ENCODE measurements around the gene LPCAT4. TPM values are rescaled to one million over a fixed set of nuclear protein-coding genes. Genes with fewer than 3 reads are reported as not detected.
A peak's percentile ranks its signal among the peaks of the same experiment; 100 is the strongest.

The LPCAT4 gene
- total RNA-seq, 1 donor from 2014 or later = 97.9 TPM

DNA sequence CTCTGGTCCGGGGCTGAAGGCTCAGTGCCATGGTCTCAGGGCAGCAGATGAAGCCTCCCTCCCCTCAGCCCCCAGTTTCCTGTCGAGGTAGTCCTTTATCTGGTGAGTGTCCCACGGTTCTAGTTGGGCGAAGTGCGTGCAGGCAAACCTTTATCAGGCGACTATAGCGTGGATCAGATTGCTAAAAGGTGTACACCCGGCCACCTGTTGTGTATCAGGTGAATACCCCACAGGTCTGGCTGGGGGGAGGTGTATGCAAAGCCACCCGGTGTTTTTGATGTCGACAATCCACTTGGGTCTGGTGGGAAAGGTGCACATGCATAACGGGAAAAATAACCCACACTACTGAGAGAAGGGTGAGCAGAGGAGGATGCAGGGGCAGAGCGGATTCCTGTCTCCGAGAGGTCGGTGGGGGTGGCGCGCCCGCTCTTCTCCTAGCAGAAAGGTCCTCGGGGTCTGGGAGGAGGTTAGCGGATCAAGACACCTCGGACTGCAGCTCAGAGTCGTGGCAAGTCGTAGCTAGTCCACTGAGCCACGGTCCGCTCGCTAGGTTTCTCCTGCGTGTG, 29.9 kb downstream of the LPCAT4 start:
- DNase-seq (ENCODE audit: low spot score) = no peak

DNA sequence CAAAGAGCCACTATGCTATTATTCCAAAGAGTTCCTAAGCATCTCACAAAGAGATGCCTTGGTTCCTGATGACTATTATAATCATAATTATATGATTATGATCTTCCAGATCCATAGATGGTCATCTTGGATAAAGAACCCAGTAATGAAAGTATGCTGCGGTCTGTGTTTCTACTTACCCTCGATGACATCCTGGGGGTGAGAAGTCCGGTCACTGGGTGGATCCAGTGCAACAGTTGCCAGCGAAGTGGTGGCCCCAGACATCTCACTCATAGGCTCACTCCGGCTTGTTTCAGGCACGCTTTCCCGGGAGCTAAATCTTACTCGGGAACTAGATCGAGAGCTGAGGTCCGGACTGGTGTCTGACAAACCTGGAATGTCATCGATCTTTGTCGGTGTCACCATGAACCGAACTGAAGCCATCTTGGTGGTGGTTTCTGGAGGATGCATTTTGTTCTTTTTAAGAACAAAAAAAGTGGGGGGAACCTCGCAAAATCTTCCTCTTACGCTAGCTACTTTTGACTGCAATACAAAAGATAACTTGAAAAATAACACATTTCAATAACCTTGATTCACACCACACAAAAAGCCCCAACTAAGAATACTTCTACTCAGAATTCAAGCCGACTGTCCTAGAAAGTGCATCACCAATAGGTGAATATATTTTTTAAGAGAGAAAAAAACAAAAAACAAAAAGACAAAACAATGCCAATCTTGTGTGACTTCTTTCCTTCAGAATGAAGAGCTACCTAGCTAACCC, 30.6 kb downstream of the LPCAT4 start:
- DNase-seq (ENCODE audit: low spot score) = no peak

DNA sequence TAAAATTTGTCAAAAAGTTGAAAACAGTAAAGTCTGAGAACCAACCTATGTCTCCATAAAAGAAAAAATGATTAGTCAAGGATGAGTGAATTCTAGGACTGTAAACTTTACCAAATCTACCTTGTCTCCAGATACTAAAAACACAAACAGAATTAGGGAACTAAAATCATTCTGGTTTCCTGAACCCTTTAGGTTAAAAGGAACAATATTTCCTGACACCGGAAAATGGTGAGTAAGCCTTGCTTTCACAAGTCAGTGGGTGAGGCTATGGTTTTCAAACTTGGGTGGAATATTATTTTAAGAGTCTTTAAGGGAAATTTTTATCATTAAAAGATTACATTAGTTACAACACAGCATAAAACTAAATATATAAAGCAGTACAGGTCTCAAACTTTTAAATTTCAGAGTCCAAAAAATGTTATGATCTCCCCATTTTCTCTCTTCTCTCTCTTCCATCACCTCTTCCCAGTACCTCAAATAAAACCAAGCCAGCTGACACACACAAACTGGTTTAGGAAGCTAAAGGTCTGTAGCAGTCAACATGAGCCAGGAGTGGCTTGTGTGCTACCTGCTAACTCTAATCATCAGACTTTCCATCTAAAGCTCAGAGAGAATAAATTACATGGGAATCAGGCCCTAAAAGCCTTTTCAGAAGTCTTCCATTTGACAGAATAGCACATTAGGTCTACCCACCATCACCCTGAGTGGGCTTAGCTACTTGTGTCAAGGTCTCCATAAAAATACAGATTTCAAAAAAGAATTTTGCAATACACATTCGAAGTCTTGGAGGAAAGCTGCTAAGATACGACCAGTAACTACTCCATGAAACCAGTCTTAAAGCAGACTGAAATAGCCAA, 31.6 kb downstream of the LPCAT4 start:
- no peak for DNase-seq (ENCODE audit: low spot score)

DNA sequence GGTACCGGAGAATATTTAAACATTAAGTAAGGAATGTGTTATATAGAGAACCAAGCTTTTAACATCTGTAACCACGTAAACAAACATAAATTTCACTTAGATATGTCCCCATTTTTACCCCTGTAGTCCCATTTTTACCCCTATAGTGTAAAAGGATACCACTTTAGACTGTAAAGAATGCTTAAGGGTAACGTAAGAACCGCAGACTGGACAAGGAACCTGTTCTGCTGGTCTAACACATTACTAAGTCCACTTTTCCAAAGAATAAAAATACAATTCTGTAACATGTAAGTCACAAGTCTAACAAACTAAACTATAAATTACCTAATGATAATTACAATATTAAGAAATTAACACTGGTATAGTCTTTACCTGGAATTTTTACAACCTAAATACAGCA, 32.3 kb downstream of the LPCAT4 start:
- DNase-seq (ENCODE audit: low spot score) = no peak

DNA sequence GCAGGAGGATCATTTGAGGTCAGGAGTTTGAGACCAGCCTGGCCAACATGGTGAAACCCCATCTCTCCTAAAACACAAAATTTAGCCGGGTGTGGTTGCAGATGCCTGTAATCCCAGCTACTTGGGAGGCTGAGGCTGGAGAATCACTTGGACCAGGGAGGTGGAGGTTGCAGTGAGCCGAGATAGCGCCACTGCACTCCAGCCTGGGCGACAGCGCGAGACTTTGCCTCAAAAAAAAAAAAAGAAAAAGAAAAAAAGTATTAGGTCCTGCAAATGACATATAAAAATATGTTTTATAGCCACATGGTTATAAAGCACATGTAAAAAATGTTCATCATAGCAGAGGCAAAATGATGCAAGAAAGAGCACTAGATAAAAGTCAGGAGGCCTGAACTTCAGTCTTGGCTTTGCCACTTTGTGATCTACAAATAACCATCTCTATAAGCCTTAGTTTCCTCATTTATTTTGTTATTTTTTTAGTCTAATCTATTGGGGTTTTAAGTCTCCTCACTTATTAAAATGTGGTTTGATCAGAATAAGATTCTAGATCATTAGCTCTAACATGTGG, 34.4 kb downstream of the LPCAT4 start:
- no peak for DNase-seq (ENCODE audit: low spot score)

DNA sequence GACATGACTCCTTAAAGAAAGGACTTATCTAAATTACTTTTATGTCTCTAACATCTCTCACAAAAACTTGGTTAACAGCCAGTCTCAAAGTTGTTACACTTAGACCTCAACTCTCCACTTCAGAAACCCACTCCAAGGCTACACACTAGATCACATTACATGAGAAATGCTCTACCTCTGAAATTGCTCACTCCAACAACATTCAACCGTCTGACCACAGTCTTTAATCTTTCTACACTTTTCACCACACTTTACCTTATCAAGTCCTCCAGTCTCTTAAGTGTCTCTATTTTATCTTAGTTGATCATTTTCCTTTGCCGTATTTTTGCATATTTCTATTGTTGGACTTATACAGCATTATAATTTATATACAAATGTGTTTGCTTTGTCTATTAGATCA, 35.2 kb downstream of the LPCAT4 start:
- no peak for DNase-seq (ENCODE audit: low spot score)

DNA sequence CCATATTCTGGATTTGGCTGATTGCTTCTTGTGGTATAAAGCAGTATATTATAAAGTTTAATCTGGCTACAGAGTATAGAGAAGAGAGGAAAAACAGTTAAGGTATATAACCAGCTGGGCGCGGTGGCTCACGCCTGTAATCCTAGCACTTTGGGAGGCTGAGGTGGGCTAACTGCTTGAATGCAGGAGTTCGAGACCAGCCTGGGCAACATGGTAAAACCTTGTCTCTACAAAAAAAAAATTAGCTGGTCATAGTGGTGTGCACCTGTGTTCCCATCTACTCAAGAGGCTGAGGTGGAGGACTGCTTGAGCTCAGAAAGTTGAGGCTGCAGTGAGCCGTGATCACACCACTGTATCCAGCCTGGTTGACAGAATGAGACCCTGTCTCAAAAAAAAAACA, 36.7 kb downstream of the LPCAT4 start:
- no peak for DNase-seq (ENCODE audit: low spot score)

DNA sequence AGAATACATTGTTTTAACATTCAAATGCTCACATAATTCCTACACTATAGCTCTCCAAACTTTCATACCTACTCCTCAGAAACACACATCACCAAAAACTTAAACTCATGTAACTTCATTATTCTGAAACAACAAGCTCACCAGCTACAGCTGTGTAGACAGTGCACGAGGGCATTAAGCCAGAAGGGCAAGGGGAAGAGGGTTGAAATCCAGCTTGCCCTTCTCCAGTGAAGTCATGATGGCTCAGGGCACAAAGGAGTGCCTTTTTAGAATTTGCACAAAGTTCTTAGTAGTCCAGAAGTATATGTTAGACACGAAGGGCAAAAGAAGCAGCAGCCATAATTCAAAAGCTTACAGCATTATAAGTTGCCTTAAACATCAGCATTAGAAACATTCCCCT, 38.0 kb downstream of the LPCAT4 start:
- DNase-seq (ENCODE audit: low spot score) = no peak

DNA sequence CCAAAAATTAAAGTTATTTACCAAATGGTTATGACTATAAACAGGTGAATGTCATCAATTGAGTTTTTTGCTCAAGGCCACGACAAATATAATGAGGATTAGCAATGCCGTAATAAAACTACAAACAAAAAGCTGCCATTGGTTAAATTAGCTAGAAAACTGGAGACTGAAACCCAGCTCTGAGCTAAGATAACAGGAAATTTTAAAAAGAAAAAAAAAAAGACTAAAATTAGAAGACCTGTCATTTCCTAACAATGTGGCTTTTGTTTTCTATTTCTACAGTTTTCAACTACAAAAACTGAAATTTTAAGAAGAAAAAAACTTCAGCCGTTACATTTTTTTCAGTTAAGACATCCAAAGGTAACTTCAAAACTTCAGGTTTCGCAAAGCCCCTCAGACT, 39.1 kb downstream of the LPCAT4 start:
- DNase-seq (ENCODE audit: low spot score) = no peak

DNA sequence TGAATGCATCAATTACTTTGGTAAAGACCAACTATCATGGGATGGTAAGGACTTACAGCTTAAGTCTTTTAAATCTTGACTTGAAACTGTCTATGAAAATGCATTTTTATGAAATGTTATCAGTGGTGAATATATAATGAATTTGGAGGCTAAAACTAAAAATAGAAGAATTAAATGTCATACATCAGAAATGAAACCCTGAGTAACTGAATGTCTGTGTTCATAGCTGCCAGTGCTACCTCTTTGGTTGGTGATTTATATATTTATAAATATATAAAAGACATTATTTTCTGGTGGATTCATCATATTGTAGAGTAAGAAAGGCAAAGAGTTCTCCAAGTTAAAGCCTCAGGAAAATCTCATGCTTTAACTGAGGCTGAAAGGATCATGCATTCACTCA, 41.6 kb downstream of the LPCAT4 start:
- no peak for DNase-seq (ENCODE audit: low spot score)

DNA sequence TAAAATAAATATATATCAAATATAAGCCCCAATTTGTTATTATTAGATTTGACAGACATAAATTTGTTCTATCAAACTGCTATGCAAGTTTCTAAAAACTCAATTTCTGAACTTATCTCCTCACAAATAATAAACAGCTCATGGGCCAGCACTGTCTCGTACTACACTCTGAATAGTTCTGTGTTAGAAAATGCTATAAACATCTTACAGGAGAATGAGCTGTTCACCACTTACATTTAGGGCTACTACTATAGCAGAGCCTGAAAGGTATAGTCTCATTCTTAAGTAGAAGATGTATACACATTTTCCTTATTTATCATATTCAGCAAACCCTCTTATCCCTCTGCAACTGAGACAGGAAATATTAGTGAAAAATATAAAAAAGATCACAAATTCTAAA, 42.1 kb downstream of the LPCAT4 start:
- no peak for DNase-seq (ENCODE audit: low spot score)

DNA sequence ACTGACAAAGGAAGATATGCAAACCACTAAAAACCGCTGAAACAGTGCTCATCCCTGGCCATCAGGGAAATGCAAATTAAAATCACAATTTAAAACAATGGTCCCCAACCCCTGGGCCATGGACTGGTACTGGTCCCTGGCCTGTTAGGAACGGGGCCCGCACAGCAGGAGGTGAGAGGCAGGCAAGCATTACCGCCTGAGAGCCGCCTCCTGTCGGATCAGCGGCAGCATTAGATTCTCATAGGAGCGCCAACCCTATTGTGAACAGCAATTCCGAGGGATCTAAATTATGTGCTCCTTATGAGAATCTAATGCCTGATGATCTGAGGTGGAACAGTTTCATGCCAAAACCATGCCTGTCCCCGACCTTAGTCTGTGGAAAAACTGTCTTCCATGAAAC, 43.8 kb downstream of the LPCAT4 start:
- no peak for DNase-seq (ENCODE audit: low spot score)

DNA sequence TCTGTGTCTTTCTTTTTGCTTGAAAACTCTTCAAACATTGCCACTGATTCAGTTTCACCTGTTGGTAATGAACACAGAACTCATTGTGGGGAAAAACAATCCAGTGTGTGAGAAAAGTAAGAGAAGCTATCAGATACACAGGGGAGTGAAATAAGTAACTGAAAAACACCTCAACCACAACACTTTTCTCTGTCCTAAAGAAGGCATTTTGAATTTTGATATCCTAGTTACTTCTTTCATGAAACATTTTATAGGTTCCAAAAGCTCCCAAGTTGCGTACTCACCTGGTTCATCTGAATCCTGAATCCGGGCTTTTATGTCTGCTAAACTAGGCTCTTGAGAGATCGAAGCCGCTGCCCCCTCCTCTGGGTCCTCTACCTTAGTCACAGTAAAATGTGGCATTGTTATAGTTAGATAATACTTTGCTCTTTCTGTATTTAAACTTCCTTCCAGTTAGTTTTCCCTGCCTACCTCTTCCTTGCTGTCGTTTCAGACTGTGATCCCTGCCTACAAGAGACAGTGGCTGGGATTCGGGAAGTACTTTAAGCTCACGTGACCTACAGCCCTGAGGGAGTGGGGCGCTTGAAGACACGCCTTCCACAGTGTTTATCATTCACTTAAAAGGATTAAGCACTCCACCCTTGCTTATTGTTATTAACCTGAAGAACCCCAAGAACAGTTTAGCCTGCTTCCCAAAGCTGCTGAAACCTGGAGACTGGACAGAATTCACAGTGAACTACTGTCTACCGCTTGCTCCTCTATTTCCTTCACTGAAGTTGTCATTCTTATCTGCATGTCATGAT, 48.5 kb downstream of the LPCAT4 start:
- DNase-seq (ENCODE audit: low spot score) = peak; percentile 75

DNA sequence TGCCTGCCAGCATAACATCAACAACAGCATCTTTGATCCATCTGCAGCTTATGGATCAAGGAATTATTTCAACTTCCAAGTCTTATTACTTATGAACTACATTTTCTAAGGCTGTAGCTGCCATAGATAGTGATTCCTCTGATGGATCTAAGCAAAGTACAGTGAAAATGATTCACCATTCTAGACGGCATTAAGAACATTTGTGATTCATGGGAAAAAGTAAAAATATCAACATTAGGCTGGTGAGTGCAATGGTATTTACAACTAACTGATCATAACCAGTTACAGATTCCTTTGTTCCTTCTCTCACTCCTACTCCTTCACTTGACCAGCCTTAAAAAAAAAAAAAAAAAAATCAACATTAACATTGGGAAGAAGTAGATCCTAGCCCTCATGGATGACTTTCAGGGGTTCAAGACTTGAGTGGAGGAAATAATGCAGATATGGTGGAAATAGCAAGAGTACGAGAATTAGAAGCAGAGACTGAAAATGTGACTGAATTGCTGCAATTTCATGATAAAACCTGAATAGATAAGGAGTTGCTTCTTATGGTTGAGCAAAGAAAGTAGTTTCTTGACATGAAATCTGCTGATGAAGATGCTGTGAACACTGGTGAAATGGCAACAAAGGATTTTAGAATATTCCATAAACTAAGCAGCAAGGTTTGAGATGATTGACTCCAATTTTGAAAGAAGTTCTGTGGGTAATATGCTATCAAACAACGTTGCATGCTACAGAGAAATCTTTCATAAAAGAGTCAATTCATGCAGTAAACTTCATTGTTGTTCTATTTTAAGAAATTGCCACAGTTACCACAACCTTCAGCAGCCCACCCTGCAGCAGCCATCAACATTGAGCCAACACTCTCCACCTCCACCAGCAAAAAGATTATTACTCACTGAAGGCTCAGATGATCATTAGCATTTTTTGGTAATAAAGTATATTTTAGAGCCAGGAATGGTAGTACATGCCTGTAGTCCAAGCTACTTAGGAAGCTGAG, 52.2 kb downstream of the LPCAT4 start:
- no peak for DNase-seq (ENCODE audit: low spot score)

DNA sequence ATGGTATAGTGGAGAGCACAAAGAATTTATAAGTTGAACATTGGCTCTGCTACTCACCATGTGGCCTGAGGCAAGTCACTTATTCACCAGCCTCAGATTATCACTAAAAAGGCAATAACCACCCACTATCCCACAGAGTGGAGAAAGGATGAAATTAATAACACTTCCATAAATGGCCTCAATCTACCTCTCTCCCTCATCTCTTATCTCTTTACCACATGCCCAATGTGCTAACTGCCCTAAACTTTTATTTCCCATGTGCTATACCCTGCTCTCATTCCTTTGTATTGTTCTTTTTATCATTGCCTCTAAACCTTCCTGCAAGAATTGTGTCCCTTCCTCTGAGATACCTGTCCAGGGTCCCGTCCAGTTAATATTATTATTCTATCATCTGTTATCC, 55.4 kb downstream of the LPCAT4 start:
- no peak for DNase-seq (ENCODE audit: low spot score)

Other genes starting within 250 kb of the LPCAT4 start
- 30.4 TPM for gene KATNBL1, start 157.1 kb downstream of the LPCAT4 start, total RNA-seq
- 96.5 TPM for gene EMC4, start 142.2 kb downstream of the LPCAT4 start, total RNA-seq
- 18.3 TPM for gene SLC12A6, start 29.4 kb downstream of the LPCAT4 start, total RNA-seq
- gene NOP10, start 24.1 kb downstream of the LPCAT4 start, total RNA-seq = 116 TPM
- gene NUTM1, start 23.9 kb downstream of the LPCAT4 start, total RNA-seq = not detected
- gene GOLGA8A, start 70.6 kb upstream of the LPCAT4 start, total RNA-seq = 47.3 TPM
- 47.2 TPM for gene GOLGA8B, start 216.5 kb upstream of the LPCAT4 start, total RNA-seq